ENCODE data around the gene RNF121.

Gene RNF121

DNA sequence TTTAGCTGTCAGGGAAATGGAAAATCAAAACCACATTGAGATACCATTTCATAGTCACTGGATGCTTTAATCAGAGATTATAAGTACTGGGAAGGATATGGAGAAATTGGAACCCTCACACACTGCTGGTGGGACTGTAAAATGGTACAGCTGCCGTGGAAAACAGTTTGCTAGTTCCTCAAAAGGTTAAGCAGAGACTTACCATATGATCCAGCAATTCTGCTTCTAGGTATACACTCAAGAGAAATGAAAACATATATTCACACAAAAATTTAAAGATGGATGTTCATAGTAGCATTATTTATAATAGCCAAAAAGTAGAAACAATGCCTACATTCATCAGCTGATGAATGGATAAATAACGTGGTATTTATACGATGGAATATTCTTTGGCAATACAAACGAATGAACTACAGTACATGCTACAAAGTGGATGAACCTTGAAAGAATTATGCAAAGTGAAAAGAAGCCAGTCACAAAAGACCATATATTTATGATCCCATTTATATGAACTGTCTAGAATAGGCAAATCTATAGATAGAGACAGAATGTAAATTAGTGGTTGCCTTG is 23.0 kb downstream of the RNF121 start:
- no peak overlapping the region for H3K27ac ChIP-seq
- TF ChIP-seq, protein P1, sequence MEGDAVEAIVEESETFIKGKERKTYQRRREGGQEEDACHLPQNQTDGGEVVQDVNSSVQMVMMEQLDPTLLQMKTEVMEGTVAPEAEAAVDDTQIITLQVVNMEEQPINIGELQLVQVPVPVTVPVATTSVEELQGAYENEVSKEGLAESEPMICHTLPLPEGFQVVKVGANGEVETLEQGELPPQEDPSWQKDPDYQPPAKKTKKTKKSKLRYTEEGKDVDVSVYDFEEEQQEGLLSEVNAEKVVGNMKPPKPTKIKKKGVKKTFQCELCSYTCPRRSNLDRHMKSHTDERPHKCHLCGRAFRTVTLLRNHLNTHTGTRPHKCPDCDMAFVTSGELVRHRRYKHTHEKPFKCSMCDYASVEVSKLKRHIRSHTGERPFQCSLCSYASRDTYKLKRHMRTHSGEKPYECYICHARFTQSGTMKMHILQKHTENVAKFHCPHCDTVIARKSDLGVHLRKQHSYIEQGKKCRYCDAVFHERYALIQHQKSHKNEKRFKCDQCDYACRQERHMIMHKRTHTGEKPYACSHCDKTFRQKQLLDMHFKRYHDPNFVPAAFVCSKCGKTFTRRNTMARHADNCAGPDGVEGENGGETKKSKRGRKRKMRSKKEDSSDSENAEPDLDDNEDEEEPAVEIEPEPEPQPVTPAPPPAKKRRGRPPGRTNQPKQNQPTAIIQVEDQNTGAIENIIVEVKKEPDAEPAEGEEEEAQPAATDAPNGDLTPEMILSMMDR (conservative IDR thresholded peaks at IDR 0.05; ENCODE audit: low read depth): no peak
- CTCF ChIA-PET: no interaction called here
- POLR2A ChIA-PET (ENCODE audit: low non-redundant PET): no interaction called here
- DNase-seq (ENCODE audit: low spot score): no peak

DNA sequence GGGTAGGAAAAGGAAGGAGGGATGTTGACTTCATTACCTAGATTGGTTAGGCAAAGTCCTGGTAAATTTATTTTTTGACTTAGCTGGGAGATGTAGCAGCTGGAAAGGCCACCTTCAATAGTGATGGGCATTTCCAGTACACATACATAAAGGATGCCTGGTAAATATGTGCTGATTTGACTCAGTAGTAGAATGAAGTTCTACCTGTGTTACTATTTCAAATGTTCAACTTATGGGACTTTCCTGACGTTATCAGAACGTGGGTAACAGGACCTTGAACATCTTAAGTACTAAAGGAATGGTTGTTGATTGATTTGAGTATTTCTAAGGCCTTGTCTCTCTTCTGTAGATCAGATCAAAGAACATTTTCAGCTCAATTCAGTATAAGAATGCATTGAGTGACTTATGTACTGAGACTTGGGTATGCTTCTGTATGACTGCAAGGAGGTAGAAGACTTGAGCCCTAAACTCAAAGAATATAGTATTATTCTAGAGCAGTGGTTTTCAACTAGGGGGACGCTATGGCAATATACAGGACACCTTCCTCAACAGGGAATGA is 27.1 kb downstream of the RNF121 start:
- ChIA-PET CTCF (no interaction called here), POLR2A (ENCODE audit: low non-redundant PET) (no interaction called here)
- DNase-seq (ENCODE audit: low spot score): no peak
- TF ChIP-seq, protein P1 (conservative IDR thresholded peaks at IDR 0.05; ENCODE audit: low read depth): no peak
- no peak overlapping the region for H3K27ac ChIP-seq

DNA sequence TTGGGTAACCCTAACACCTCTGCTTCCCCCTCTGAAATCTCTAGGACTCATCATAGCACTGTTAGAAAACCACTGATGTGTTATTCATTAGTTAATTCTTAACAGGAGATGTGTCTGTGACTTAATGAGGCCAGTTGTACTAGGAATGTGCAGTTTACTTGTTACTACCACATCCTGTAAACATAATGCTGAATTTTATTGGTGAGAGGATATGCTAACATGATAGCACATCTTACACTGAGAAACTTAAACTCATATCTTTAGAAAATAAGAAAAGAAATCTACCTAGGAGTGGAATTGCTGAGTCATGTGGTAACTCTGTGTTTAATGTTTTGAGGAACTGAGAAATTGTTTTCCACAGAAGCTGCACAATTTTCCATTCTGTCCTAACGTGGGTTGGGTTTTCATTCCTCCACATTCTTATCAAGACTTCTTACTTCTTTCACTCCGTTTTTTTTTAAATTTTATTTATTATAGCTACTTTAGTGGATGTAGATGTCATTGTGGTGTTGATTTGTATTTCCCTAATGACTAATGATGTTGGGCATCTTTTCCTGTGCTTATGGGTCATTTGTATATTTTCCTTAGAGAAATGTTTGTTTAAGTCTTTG is 33.7 kb downstream of the RNF121 start:
- TF ChIP-seq, protein P1 (conservative IDR thresholded peaks at IDR 0.05; ENCODE audit: low read depth): no peak
- ChIA-PET POLR2A (ENCODE audit: low non-redundant PET) (no interaction called here), CTCF (no interaction called here)
- no peak for DNase-seq (ENCODE audit: low spot score)
- H3K27ac ChIP-seq: no peak overlapping the region

DNA sequence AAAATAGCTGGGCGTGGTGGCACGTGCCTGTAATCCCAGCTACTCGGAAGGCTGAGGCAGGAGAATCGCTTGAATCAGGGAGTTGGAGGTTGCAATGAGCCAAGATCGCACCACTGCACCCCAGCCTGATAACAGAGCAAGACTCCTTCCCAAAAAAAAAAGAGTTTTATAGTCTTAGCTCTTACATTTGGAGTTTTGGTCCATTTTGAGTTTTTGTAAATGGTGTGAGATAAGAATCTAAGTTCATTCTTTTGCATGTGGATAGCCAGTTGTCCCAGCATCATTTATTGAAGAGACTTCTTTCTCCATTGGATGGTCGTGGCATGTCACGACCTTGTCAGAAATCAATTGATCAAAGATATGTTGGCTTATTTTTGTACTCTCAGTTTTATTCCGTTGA is 34.6 kb downstream of the RNF121 start:
- CTCF ChIA-PET: no interaction called here
- POLR2A ChIA-PET (ENCODE audit: low non-redundant PET): no interaction called here
- no peak overlapping the region for H3K27ac ChIP-seq
- DNase-seq (ENCODE audit: low spot score): no peak
- TF ChIP-seq, protein P1 (conservative IDR thresholded peaks at IDR 0.05; ENCODE audit: low read depth): no peak

DNA sequence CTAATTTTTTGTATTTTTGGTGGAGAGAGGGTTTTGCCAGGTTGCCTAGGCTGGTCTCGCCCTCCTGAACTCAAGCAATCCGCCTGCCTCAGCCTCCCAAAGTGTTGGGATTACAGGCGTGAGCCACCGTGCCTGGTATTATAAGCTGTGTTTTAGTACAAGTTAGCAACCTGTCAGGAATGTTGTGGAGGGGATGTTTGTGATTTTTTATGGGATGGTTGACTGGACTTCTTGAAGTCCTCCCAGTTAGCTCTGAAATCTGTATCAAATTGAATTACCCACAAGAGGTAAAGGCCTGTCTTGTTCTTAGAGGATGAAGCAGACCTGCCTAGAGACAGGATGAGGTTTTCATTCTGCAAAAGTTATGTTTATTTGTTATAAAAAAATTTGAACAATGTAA is 35.8 kb downstream of the RNF121 start:
- H3K27ac ChIP-seq: no peak overlapping the region
- ChIA-PET POLR2A (ENCODE audit: low non-redundant PET) (no interaction called here), CTCF (no interaction called here)
- TF ChIP-seq, protein P1 (conservative IDR thresholded peaks at IDR 0.05; ENCODE audit: low read depth): no peak
- no peak for DNase-seq (ENCODE audit: low spot score)

DNA sequence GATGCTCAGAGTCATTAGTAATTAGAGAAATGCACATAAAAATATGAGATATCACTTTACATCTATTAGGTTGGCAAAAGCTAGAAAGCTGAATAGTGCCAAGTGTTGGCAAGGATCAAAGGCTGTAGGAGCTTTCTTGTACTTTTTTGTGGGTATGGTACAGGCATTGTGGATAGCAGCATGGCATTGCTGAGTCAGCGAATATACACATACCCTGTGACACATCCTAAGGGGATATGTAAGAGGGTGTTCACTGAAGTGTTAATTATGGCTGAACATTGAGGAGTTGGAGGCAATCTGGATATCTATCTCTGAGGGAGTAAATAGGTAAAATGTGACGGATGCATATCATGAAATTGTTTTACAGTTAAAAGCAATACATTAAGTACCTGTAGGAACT is 42.8 kb downstream of the RNF121 start:
- POLR2A ChIA-PET (ENCODE audit: low non-redundant PET): no interaction called here
- no peak overlapping the region for H3K27ac ChIP-seq
- TF ChIP-seq, protein P1 (conservative IDR thresholded peaks at IDR 0.05; ENCODE audit: low read depth): no peak
- no peak for DNase-seq (ENCODE audit: low spot score)
- CTCF ChIA-PET: no interaction called here

Measured in RWPE1 (cell line).